Measurements from ENCODE around the gene VTN.

VTN gene

GRCh38 chr17:28318759-28319597 is 51.1 kb downstream of the VTN start, which contains the start of gene TMEM97:
Gene TMEM97 (plus strand): TSS chr17:28319200. CDS start chr17:28319240, 40 bp downstream.
- DNase-seq, result peak; percentile 98

DNA sequence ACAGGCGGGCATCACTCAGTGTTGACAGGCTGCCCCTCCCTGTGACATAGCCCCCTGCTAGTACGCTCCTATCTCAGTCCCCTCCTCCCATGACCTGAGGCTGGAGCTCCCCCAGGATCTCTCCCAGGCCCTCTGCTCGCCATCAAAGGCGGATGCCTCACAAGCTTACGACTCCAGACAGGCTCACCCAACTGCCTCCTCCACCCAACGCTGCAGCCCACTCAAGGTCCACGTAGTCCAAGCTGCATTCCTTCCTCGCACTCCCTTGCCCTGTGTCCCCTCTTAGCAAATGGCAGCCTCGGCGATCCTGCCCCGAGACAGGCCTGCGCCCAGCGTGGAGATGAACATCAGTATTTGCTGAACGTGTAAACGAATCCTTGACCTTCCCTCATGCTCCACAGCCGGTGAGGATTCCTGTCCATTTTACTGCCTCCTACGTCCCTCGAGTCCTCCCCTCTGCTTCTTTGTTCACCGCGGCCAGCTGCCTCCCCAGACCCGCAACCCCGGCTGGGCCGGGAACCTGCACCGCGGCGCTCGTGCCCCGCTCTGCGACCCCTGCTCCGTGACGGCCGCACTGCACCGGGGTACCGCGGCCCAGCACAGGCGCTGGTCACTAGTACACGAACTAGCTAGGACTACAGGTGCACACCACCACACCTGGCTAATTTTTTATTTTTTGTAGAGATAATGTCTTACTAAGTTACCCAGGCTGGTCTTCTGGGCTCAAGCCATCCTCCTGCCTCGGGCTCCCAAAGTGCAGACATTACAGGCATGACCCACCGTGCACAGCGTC is 51.9 kb downstream of the VTN start:
- DNase-seq, result no peak

Data from suppressor macrophage treated with lipopolysaccharide for 4 hours (primary cell).